ENCODE measurements around the gene MINAR1. TPM values are rescaled to one million over a fixed set of nuclear protein-coding genes. Genes with fewer than 3 reads are reported as not detected.

Gene MINAR1
- total RNA-seq, 2 experiments from 2014 or later, result 0.33 to 0.46 TPM

DNA sequence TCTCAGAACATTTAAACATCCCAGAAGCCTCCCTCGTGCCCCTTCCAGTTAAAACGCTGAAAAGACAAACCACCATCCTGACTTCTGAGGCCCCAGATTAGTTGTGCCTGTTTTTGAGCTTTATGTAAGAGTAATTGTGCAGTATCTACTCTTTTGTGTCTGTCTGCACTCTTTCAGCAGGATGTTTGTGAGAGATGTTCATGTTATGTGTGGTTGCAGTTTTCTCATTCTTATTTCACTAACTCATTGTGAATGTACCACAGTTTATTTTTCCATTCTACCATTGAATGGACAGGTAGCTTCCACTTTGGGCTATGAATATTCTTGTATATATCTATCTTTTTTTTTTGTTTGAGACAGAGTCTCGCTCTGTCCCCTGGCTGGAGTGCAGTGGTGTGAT is 40.3 kb downstream of the MINAR1 start:
- Mint-ChIP-seq H3K4me3 (no peak overlapping the region), H3K4me1 (peaks cover 10% of the 10 kb centered on the region), H3K9me3 (no peaks in the 10 kb centered on the region), H3K27me3 (no peaks in the 10 kb centered on the region), H3K36me3 (peaks cover 3% of the 10 kb centered on the region), H3K27ac (no peak overlapping the region)
- DNase-seq, result no peak

DNA sequence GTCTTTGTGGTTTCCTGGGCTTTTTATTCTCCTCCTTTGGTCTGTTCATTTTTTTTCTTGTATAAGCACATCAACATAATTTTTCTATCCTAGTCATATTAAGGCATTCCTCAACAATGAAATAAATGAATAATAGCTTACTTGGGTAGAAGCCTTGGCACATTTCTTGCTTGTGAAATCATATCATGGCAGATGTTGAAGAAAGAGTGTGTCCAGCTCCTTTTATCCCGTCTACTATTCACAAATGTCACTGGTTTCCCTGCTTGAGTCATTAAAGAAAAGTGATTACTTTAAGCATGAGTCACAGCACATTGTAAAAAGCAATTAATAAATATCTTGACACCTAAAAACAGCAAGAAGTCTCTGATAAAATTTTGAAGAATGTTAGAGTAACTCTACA is 42.1 kb downstream of the MINAR1 start:
- Mint-ChIP-seq H3K4me3 (no peak overlapping the region), H3K27me3 (no peaks in the 10 kb centered on the region)

DNA sequence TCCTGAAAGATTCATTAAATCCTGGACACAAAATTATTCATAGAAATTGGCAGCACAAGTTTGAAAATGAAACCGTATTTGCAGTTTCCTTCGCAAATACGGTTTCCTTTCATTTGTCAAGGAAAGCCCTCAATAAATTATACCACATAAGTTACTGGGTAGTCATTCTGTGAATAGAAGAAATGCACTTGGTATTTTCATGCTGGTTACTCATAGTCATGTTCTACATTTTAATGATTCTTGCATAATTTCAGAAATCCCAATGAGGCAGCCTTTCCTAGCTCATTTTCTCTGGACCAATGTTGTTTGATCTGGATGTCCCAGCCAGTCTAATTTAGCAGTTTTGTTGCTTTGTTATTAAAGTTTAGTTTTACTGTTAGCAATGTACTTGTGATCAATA is 43.2 kb downstream of the MINAR1 start:
- Mint-ChIP-seq H3K36me3 (peaks cover 3% of the 10 kb centered on the region), H3K27me3 (no peaks in the 10 kb centered on the region), H3K4me1 (peaks cover 10% of the 10 kb centered on the region), H3K9me3 (no peaks in the 10 kb centered on the region), H3K4me3 (no peak overlapping the region), H3K27ac (no peak overlapping the region)
- no peak for DNase-seq

More for the DNA sequence above, 42.1 kb downstream of the MINAR1 start:
- H3K9me3 Mint-ChIP-seq, result no peaks in the 10 kb centered on the region
- peaks cover 3% of the 10 kb centered on the region for H3K36me3 Mint-ChIP-seq
- DNase-seq, result no peak
- H3K27ac Mint-ChIP-seq, result no peak overlapping the region
- peaks cover 10% of the 10 kb centered on the region for H3K4me1 Mint-ChIP-seq

DNA sequence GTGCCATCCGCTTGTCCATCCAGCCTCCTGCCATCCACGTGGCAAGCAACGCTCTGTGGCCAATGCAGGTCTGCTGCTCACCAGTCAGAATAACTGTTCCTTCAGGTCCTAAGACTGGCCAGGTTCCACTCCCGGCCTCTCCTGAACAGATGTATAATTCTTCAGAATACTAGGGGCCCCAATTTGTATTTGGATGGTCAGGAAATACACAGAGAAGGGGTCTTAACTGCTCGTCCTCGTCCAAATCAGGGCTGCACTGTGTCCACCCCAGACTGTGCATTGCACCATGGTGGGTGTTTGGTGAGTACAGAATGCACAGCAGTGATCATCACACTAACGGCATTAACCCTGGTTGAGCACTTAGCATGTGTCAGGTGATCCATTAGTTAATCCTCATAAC is 46.0 kb downstream of the MINAR1 start:
- Mint-ChIP-seq H3K9me3 (peaks cover 3% of the 10 kb centered on the region), H3K27me3 (peaks cover 3% of the 10 kb centered on the region), H3K4me1 (peaks cover 10% of the 10 kb centered on the region), H3K27ac (no peak overlapping the region), H3K4me3 (no peak overlapping the region), H3K36me3 (peaks cover 3% of the 10 kb centered on the region)
- DNase-seq, result no peak

DNA sequence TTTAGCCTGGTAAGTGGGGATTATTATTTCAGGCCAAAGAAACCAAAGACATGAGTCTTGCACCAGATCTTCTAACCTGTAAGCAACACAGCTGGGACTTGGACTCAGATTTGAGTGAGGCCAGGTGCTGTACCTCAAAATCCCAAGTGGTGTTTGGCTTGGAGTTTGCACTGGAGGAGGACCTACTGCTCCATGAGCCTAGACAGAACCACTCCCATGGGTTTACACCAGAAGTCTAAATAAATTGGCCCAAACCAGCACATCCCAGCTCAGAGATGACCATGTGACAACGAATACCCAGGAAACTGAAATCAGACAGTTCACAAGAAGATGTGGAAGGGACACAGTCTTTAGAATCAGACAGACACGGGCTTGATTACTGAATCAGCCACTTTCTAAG is 47.5 kb downstream of the MINAR1 start:
- no peak overlapping the region for H3K27ac Mint-ChIP-seq
- peaks cover 3% of the 10 kb centered on the region for H3K36me3 Mint-ChIP-seq
- DNase-seq, result no peak
- peaks cover 7% of the 10 kb centered on the region for H3K9me3 Mint-ChIP-seq
- H3K4me1 Mint-ChIP-seq, result peaks cover 10% of the 10 kb centered on the region
- H3K27me3 Mint-ChIP-seq, result peaks cover 10% of the 10 kb centered on the region
- H3K4me3 Mint-ChIP-seq, result no peak overlapping the region

DNA sequence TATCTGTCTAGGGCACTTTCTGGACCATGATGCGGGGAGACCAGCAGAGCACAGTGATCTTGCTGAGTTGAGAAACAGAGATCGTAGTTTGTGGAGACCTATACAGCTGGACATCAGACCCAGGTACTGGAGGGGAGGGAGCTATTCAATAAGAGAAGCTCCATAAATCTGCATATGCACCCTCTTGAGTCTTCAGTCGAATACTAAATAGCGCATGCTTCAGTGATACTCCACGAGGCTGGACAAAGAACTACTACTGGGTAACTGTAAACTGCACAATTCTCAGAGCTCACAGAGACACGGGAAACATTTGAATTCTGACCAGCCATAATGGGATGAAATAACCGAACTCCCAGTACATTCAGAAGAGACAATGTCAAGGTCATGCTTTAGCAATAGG is 49.7 kb downstream of the MINAR1 start:
- no peak for DNase-seq
- peaks cover 10% of the 10 kb centered on the region for H3K27me3 Mint-ChIP-seq
- no peaks in the 10 kb centered on the region for H3K4me1 Mint-ChIP-seq
- peaks cover 7% of the 10 kb centered on the region for H3K9me3 Mint-ChIP-seq
- no peak overlapping the region for H3K27ac Mint-ChIP-seq
- H3K36me3 Mint-ChIP-seq, result no peaks in the 10 kb centered on the region
- H3K4me3 Mint-ChIP-seq, result no peak overlapping the region

Other genes starting within 250 kb of the MINAR1 start
- not detected for gene ANKRD34C, start 149.6 kb upstream of the MINAR1 start, total RNA-seq
- 10 to 100 TPM; 43.7 to 47.4 TPM for gene TMED3, start 121.2 kb upstream of the MINAR1 start, total RNA-seq

Data from activated naive CD8-positive, alpha-beta T cell treated with anti-CD3 and anti-CD28 coated beads for 36 hours (primary cell).